ENCODE data around the gene TRIM67. TPM values are rescaled to one million over a fixed set of nuclear protein-coding genes. Genes with fewer than 3 reads are reported as not detected.

Gene TRIM67
- total and polyA plus RNA-seq, 9 of the 15 experiments (the other 6 are each of a cell fraction or from before 2014, with no cell fraction given), result 0.04 to 0.60 (median 0.31) TPM

GRCh38 chr1:231192620-231193163, 30.8 kb downstream of the TRIM67 start (continued):
- TF ChIP-seq NR2C2 (CRISPR knock-in tag; IDR thresholded peaks at IDR 0.05) (no peak), NR2C2 (tag; IDR thresholded peaks at IDR 0.05) (peak; percentile 33; the same call in 1 of the 2 replicates), MLX (CRISPR knock-in tag; conservative IDR thresholded peaks at IDR 0.05) (no peak)

GRCh38 chr1:231193710-231194340, 32.0 kb downstream of the TRIM67 start:
- Histone ChIP-seq H4K20me1 (replicated peaks; ENCODE audit: control insufficient read depth, insufficient read depth, low read length) (peaks cover 3% of the 10 kb centered on the region; the same call in 1 of the 2 replicates), H3K79me2 (ENCODE audit: control insufficient read depth, insufficient read depth, low read length) (no peaks in the 10 kb centered on the region), H3K36me3 (ENCODE audit: control insufficient read depth, insufficient read depth, low read length) (no peaks in the 10 kb centered on the region), H3K9me3 (replicated peaks; ENCODE audit: control insufficient read depth, insufficient read depth, low read depth, low read length) (no peaks in the 10 kb centered on the region), H3K4me1 (replicated peaks in 1 of 2; ENCODE audit: control insufficient read depth in 2 of 2, insufficient read depth in 2 of 2, low read length in 2 of 2) (peaks cover 5 to 19% of the 10 kb centered on the region in 2 experiments; a peak in 4 of 5 replicates), H2AFZ (ENCODE audit: low read depth, low read length) (0 out of 2 replicates have a peak overlapping the region, but pooled peaks have one; percentile 12), H3K27me3 (ENCODE audit: control insufficient read depth in 2 of 2, insufficient read depth in 2 of 2, low read length in 2 of 2) (peaks cover 7 to 35% of the 10 kb centered on the region in 2 experiments; a peak in 4 of 5 replicates), H3K4me3 (no peak overlapping the region), H3K4me2 (ENCODE audit: insufficient read depth, low read length) (no peak overlapping the region), H3K9me1 (ENCODE audit: control insufficient read depth, insufficient read depth, low read length) (no peaks in the 10 kb centered on the region), H3K9ac (ENCODE audit: insufficient read depth in 1 of 2, low read depth in 2 of 2, low read length in 2 of 2) (no peak overlapping the region), H3K27ac (ENCODE audit: extremely low read depth, low read depth, low read length) (no peak overlapping the region)
- BruUV-seq (replicated peaks), result no TSS peak
- 28% methylated on average over 10 of the region's 10 CpGs for WGBS (ENCODE audit: insufficient coverage, low coverage, missing lambda C conversion rate)
- DNase-seq (ENCODE audit: extremely low read depth in 1 of 4, low spot score in 3 of 4) (peak in 1 of 4 experiments; percentile 29), FAIRE-seq (no peak), ATAC-seq (peak; percentile 73)
- CTCF ChIA-PET (ENCODE audit: low intra/inter-chr PET ratio), result no interaction called here
- POLR2A ChIA-PET, result interaction anchor here (1.4 to 1.5 kb wide), 2 partner anchors 11 to 21 kb away, joined by 3 read pairs; no protein-coding TSS in a partner anchor
- intact Hi-C loops (cut with micrococcal nuclease) (no loop called here), in situ Hi-C loops (cut with MboI) (no loop called here)
- TF ChIP-seq PRDM10 (IDR thresholded peaks at IDR 0.05; ENCODE audit: partially characterized antibody) (peak; percentile 58), BHLHE40 (IDR thresholded peaks at IDR 0.05; ENCODE audit: low read length) (no peak), RBBP5 (IDR thresholded peaks at IDR 0.05; ENCODE audit: borderline replicate concordance, insufficient read depth, low read length, poor library complexity, severe bottlenecking) (no peak), TGIF2 (CRISPR knock-in tag; IDR thresholded peaks at IDR 0.05) (no peak), USF2 (CRISPR knock-in tag; IDR thresholded peaks at IDR 0.05) (peak; percentile 28; the same call in 1 of the 2 replicates), NFATC3 (IDR thresholded peaks at IDR 0.05) (no peak), USF1 (CRISPR knock-in tag; IDR thresholded peaks at IDR 0.05) (peak; percentile 46)
- TF ChIP-seq, protein P1, sequence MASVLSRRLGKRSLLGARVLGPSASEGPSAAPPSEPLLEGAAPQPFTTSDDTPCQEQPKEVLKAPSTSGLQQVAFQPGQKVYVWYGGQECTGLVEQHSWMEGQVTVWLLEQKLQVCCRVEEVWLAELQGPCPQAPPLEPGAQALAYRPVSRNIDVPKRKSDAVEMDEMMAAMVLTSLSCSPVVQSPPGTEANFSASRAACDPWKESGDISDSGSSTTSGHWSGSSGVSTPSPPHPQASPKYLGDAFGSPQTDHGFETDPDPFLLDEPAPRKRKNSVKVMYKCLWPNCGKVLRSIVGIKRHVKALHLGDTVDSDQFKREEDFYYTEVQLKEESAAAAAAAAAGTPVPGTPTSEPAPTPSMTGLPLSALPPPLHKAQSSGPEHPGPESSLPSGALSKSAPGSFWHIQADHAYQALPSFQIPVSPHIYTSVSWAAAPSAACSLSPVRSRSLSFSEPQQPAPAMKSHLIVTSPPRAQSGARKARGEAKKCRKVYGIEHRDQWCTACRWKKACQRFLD (CRISPR knock-in tag; IDR thresholded peaks at IDR 0.05), result peak; percentile 22; the same call in 1 of the 2 replicates

All from K562 (cell line).